Hepatocyte (in vitro differentiated cells): Measurements from ENCODE around the gene RHOBTB3. TPM values are rescaled to one million over a fixed set of nuclear protein-coding genes. Genes with fewer than 3 reads are reported as not detected.
"Not testable (repeated sequence)": the region's sequence is repeated elsewhere in the genome, so short reads cannot be mapped to it uniquely, and the experiment has no call there.

Experiments used
- DNase-seq: peaks from one replicate; pipeline ENCODE4 v3.0.0-alpha.2; 2016; ENCODE audit warnings: low spot score
- H2AFZ ChIP-seq: fragments of 200-600 bp; sonication (generic); 2 replicates; pipeline ENCODE4 v1.6.0; 2016; ENCODE audit warnings: antibody characterized with exemption, mild to moderate bottlenecking
- H3K27ac ChIP-seq: fragments of 200-600 bp; sonication (generic); 2 replicates; pipeline ENCODE4 v1.5.1; 2016; ENCODE audit warnings: mild to moderate bottlenecking
- H3K27me3 ChIP-seq: fragments of 200-600 bp; sonication (generic); 2 replicates; pipeline ENCODE4 v1.6.1; 2016
- H3K36me3 ChIP-seq: fragments of 200-600 bp; sonication (generic); replicated peaks from 2 replicates; pipeline ENCODE4 v1.5.1; 2016; ENCODE audit warnings: low read depth; ENCODE audit not compliant: insufficient read depth
- H3K4me1 ChIP-seq: fragments of 200-600 bp; sonication (generic); 2 replicates; pipeline ENCODE4 v1.5.1; 2016; ENCODE audit warnings: mild to moderate bottlenecking, moderate library complexity; ENCODE audit not compliant: insufficient read depth
- H3K4me2 ChIP-seq: fragments of 200-600 bp; sonication (generic); 2 replicates; pipeline ENCODE4 v1.6.0; 2016
- H3K4me3 ChIP-seq: fragments of 200-600 bp; sonication (generic); 2 replicates; pipeline ENCODE4 v1.5.1; 2016; ENCODE audit warnings: mild to moderate bottlenecking
- H3K79me2 ChIP-seq: fragments of 200-600 bp; sonication (generic); 2 replicates; pipeline ENCODE4 v1.6.0; 2017; ENCODE audit warnings: mild to moderate bottlenecking
- H3K9me2 ChIP-seq: fragments of 200-600 bp; sonication (generic); replicated peaks from 2 replicates; pipeline ENCODE4 v1.6.0; 2017; ENCODE audit warnings: mild to moderate bottlenecking; ENCODE audit not compliant: insufficient read depth
- H3K9me3 ChIP-seq: fragments of 200-600 bp; sonication (generic); 2 replicates; pipeline ENCODE4 v1.5.1; 2016; ENCODE audit warnings: low read depth, mild to moderate bottlenecking
- H4K20me1 ChIP-seq: fragments of 200-600 bp; sonication (generic); 2 replicates; pipeline ENCODE4 v1.6.0; 2016; ENCODE audit warnings: mild to moderate bottlenecking; ENCODE audit not compliant: insufficient read depth, poor library complexity, severe bottlenecking
- CTCF ChIP-seq: fragments of 200-600 bp; sonication (generic); IDR thresholded peaks from 2 replicates; pipeline ENCODE4 v1.5.1; 2016; ENCODE audit warnings: antibody characterized with exemption, mild to moderate bottlenecking; ENCODE audit not compliant: poor library complexity
- EZH2 ChIP-seq: fragments of 200-600 bp; sonication (generic); IDR thresholded peaks from 2 replicates; pipeline ENCODE4 v1.6.1; 2016; ENCODE audit warnings: antibody characterized with exemption, mild to moderate bottlenecking, borderline replicate concordance
- EZH2phosphoT487 ChIP-seq: fragments of 200-600 bp; sonication (generic); IDR thresholded peaks from one replicate; pipeline ENCODE4 v1.6.1; 2018; ENCODE audit warnings: antibody characterized with exemption, mild to moderate bottlenecking, low read depth, moderate library complexity; ENCODE audit not compliant: unreplicated experiment, severe bottlenecking
- WGBS: methylation state at CpG from one replicate; pipeline ENCODE4 v1.1.6; 2016; ENCODE audit warnings: low lambda C conversion rate; ENCODE audit errors: missing lambda C conversion rate; 5-methylcytosine and 5-hydroxymethylcytosine counted together
- polyA plus RNA-seq: library from polyadenylated mRNA; unstranded; fragments of >200 nt; fragmentation: Nextera tagmentation; extraction: Ambion mirVana; gene quantifications from 2 replicates; pipeline ENCODE4 v1.2.1, GENCODE V29; 2016
- total RNA-seq: library from RNA; depleted of rRNA; stranded (reverse); fragments of >200 nt; gene quantifications from 2 replicates; pipeline ENCODE4 v1.2.3, GENCODE V29; 2014

RHOBTB3 gene
- total and polyA plus RNA-seq, 2 experiments from 2014 or later: 91.3 to 126 TPM

- 39% methylated on average over 10 of the region's 10 CpGs for WGBS
- H3K4me1 ChIP-seq: peaks cover 41% of the 10 kb centered on the region
- H3K79me2 ChIP-seq: peaks cover 3% of the 10 kb centered on the region
- H3K4me3 ChIP-seq: no peak overlapping the region
- no peak overlapping the region for H2AFZ ChIP-seq
- no peaks in the 10 kb centered on the region for H3K9me2 ChIP-seq
- no peaks in the 10 kb centered on the region for H3K9me3 ChIP-seq
- no peaks in the 10 kb centered on the region for H4K20me1 ChIP-seq
- peak overlapping the region; percentile 11 for H3K4me2 ChIP-seq
- TF ChIP-seq CTCF (no peak), EZH2phosphoT487 (no peak), EZH2 (no peak)
- H3K27ac ChIP-seq: peak overlapping the region; percentile 96
- no peaks in the 10 kb centered on the region for H3K27me3 ChIP-seq
- peak; percentile 73 for DNase-seq
- no peaks in the 10 kb centered on the region for H3K36me3 ChIP-seq
Measured at GRCh38 chr5:95808686-95809413, 77.7 kb downstream of the RHOBTB3 start.

- DNase-seq: no peak
- WGBS: 53% methylated on average over 2 of the region's 2 CpGs
- TF ChIP-seq CTCF (no peak), EZH2 (no peak), EZH2phosphoT487 (no peak)
- H3K27ac ChIP-seq: peak overlapping the region; percentile 96
- peaks cover 37% of the 10 kb centered on the region for H3K4me1 ChIP-seq
- H3K4me2 ChIP-seq: peak overlapping the region; percentile 63
- H2AFZ ChIP-seq: no peak overlapping the region
- no peaks in the 10 kb centered on the region for H4K20me1 ChIP-seq
- no peaks in the 10 kb centered on the region for H3K36me3 ChIP-seq
- H3K9me3 ChIP-seq: no peaks in the 10 kb centered on the region
- no peaks in the 10 kb centered on the region for H3K9me2 ChIP-seq
- no peaks in the 10 kb centered on the region for H3K27me3 ChIP-seq
- H3K4me3 ChIP-seq: no peak overlapping the region
- H3K79me2 ChIP-seq: peaks cover 3% of the 10 kb centered on the region
Measured at GRCh38 chr5:95809414-95809960, 78.4 kb downstream of the RHOBTB3 start.

- no peak overlapping the region for H3K4me3 ChIP-seq
- WGBS: 17% methylated on average over 5 of the region's 5 CpGs
- no peak overlapping the region for H2AFZ ChIP-seq
- peak overlapping the region; percentile 63 for H3K4me2 ChIP-seq
- no peaks in the 10 kb centered on the region for H4K20me1 ChIP-seq
- no peak for DNase-seq
- no peaks in the 10 kb centered on the region for H3K36me3 ChIP-seq
- H3K9me3 ChIP-seq: no peaks in the 10 kb centered on the region
- no peaks in the 10 kb centered on the region for H3K27me3 ChIP-seq
- peaks cover 3% of the 10 kb centered on the region for H3K79me2 ChIP-seq
- H3K4me1 ChIP-seq: peaks cover 37% of the 10 kb centered on the region
- peak overlapping the region; percentile 96 for H3K27ac ChIP-seq
- no peaks in the 10 kb centered on the region for H3K9me2 ChIP-seq
- TF ChIP-seq EZH2: no peak
- TF ChIP-seq EZH2phosphoT487: no peak
- no peak for TF ChIP-seq CTCF
Measured at GRCh38 chr5:95810305-95811125, 79.4 kb downstream of the RHOBTB3 start.

GRCh38 chr5:95811126-95811423 lies 79.9 kb downstream of the RHOBTB3 start:
- not testable (repeated sequence) for H3K79me2 ChIP-seq, H3K9me3 ChIP-seq, H4K20me1 ChIP-seq, H3K27me3 ChIP-seq, H2AFZ ChIP-seq, H3K4me3 ChIP-seq, DNase-seq, H3K9me2 ChIP-seq, H3K36me3 ChIP-seq
- WGBS: 26% methylated on average over 6 of the region's 6 CpGs
- Histone ChIP-seq H3K4me2 (peak overlapping the region; percentile 63), H3K27ac (peak overlapping the region; percentile 96), H3K4me1 (peaks cover 37% of the 10 kb centered on the region)

GRCh38 chr5:95811461-95812073 lies 80.4 kb downstream of the RHOBTB3 start:
- DNase-seq, H3K27me3 ChIP-seq, H3K36me3 ChIP-seq, H3K9me3 ChIP-seq, H2AFZ ChIP-seq, H3K4me3 ChIP-seq, H4K20me1 ChIP-seq, H3K9me2 ChIP-seq: not testable (repeated sequence)
- 40% methylated on average over 13 of the region's 13 CpGs for WGBS
- Histone ChIP-seq H3K79me2 (peaks cover 11% of the 10 kb centered on the region), H3K4me1 (peaks cover 37% of the 10 kb centered on the region), H3K27ac (peak overlapping the region; percentile 96), H3K4me2 (peak overlapping the region; percentile 63)
